Endothelial cell of umbilical vein (primary cell): ENCODE measurements around the gene WFIKKN2.

Experiments used
- CTCF ChIP-seq, 2 donors: IDR thresholded peaks; 1 replicate in 1 of 2; 2 replicates in 1 of 2; pipeline ENCODE4 v1.5.1; 2011; ENCODE audit warnings: low read length in 2 of 2, mild to moderate bottlenecking in 2 of 2, moderate library complexity in 2 of 2, control low read depth in 1 of 2, inconsistent platforms in 1 of 2, low read depth in 1 of 2; ENCODE audit not compliant: insufficient read depth in 1 of 2; ENCODE audit errors: extremely low read depth in 1 of 2
- EZH2 ChIP-seq: IDR thresholded peaks from 2 replicates; pipeline ENCODE4 v1.6.1; 2012; ENCODE audit warnings: borderline replicate concordance, low read depth, mild to moderate bottlenecking, moderate library complexity, low read length, inconsistent platforms; ENCODE audit not compliant: severe bottlenecking
- FOS ChIP-seq: IDR thresholded peaks from 2 replicates; pipeline ENCODE4 v1.6.1; 2011; ENCODE audit warnings: mild to moderate bottlenecking, low read length, moderate library complexity, borderline replicate concordance; ENCODE audit not compliant: insufficient read depth
- GATA2 ChIP-seq: IDR thresholded peaks from 2 replicates; pipeline ENCODE4 v1.7.0; 2011; ENCODE audit warnings: low read depth, mild to moderate bottlenecking, moderate library complexity, mixed read lengths, low read length; ENCODE audit not compliant: insufficient read length, insufficient read depth
- JUN ChIP-seq: IDR thresholded peaks from 2 replicates; pipeline ENCODE4 v1.6.1; 2011; ENCODE audit warnings: borderline replicate concordance, low read depth; ENCODE audit not compliant: insufficient read length, insufficient read depth
- MAX ChIP-seq: IDR thresholded peaks from 2 replicates; pipeline ENCODE4 v1.6.1; 2011; ENCODE audit not compliant: insufficient read depth, insufficient read length
- MYC ChIP-seq: IDR thresholded peaks from one replicate; pipeline ENCODE4 v1.6.1; 2011; ENCODE audit warnings: mild to moderate bottlenecking, low read depth, low read length
- POLR2A ChIP-seq: IDR thresholded peaks from 2 replicates; pipeline ENCODE4 v1.6.1; 2012; ENCODE audit warnings: low read depth, mild to moderate bottlenecking, control low read depth, low read length
- POLR2AphosphoS5 ChIP-seq: IDR thresholded peaks from 2 replicates; pipeline ENCODE4 v1.6.1; 2012; ENCODE audit warnings: low read depth, mild to moderate bottlenecking, control low read depth, low read length, moderate library complexity; ENCODE audit not compliant: insufficient read depth

DNA sequence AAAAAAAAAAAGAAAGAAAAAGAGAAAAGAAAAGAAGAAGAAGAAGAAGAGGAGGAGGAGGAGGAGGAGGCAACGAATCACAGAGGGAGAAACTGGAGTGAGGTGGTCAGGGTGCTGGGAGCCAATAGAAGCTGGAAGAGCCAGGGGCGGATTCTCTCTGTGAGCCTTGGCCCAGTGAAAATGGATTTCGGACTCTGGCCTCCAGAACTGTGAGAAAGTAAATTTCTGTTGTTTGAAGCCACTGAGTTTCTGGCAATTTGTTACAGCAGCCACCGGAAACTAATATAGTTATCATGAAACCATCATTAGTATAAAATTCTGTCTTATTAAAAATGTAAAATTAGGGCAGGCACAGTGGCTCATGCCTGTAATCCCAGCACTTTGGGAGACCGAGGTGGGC is 27.7 kb upstream of the WFIKKN2 start:
- TF ChIP-seq POLR2AphosphoS5: no peak
- TF ChIP-seq MYC: no peak
- no peak for TF ChIP-seq POLR2A
- TF ChIP-seq CTCF (IDR thresholded peaks at IDR 0.05; ENCODE audit: extremely low read depth in 1 of 2, insufficient read depth in 1 of 2, low read depth in 1 of 2, low read length in 2 of 2): no peak
- no peak for TF ChIP-seq EZH2
- no peak for TF ChIP-seq GATA2
- TF ChIP-seq MAX: no peak
- TF ChIP-seq JUN: no peak
- no peak for TF ChIP-seq FOS
